AG04450 (cell line): ENCODE measurements around the gene PELI2. TPM values are rescaled to one million over a fixed set of nuclear protein-coding genes. Genes with fewer than 3 reads are reported as not detected.

Experiments used
- CTCF ChIA-PET: fragments of 300-600, 350-600 bp; formaldehyde crosslinking; extraction: SDS; loops from one replicate; lab custom pipeline; 2022; ENCODE audit warnings: antibody characterized with exemption, inconsistent platforms; lab: Charles Lee
- POLR2A ChIA-PET: fragments of 350-600 bp; formaldehyde crosslinking; extraction: SDS; loops from one replicate; lab custom pipeline; 2021; ENCODE audit warnings: antibody characterized with exemption, inconsistent platforms; lab: Yijun Ruan, JAX
- DNase-seq: peaks from one replicate; pipeline ENCODE4 v3.0.0-alpha.2; 2011; ENCODE audit warnings: low read depth, low spot score
- H3K27ac ChIP-seq: one replicate; pipeline ENCODE4 v1.5.1; 2012; ENCODE audit warnings: low read depth, low read length, control low read depth
- H3K27me3 ChIP-seq: one replicate; pipeline ENCODE4 v1.6.0; 2012; ENCODE audit warnings: low read length; ENCODE audit not compliant: control insufficient read depth, insufficient read depth
- H3K4me3 ChIP-seq: 2 replicates; pipeline ENCODE4 v1.5.1; 2011; ENCODE audit warnings: mild to moderate bottlenecking, low read depth, low read length, control low read depth
- H3K9me3 ChIP-seq: 2 replicates; pipeline ENCODE4 v1.5.1; 2012; ENCODE audit warnings: low read length; ENCODE audit not compliant: control insufficient read depth, insufficient read depth
- CTCF ChIP-seq: IDR thresholded peaks from 2 replicates; pipeline ENCODE4 v1.5.1; 2011; ENCODE audit warnings: low read depth, low read length, control low read depth, inconsistent platforms
- polyA plus RNA-seq: library from polyadenylated mRNA; depleted of rRNA; stranded (reverse); fragments of >200 nt; gene quantifications from 2 replicates; pipeline ENCODE4 v1.2.3, GENCODE V29; 2011

PELI2 gene
- polyA plus RNA-seq, 1 experiment: 25.7 TPM

GRCh38 chr14:56280843-56281242 lies 162.6 kb downstream of the PELI2 start:
- POLR2A ChIA-PET: no interaction called here
- H3K4me3 ChIP-seq: no peak overlapping the region
- DNase-seq: no peak
- no peaks in the 10 kb centered on the region for H3K9me3 ChIP-seq
- TF ChIP-seq CTCF: peak; percentile 27; the same call in 1 of the 2 replicates
- no peak overlapping the region for H3K27ac ChIP-seq
- CTCF ChIA-PET: no interaction called here
- no peaks in the 10 kb centered on the region for H3K27me3 ChIP-seq

GRCh38 chr14:56282179-56282578 lies 164.0 kb downstream of the PELI2 start:
- Histone ChIP-seq H3K4me3 (no peak overlapping the region), H3K9me3 (no peaks in the 10 kb centered on the region), H3K27me3 (no peaks in the 10 kb centered on the region), H3K27ac (no peak overlapping the region)
- no peak for TF ChIP-seq CTCF
- POLR2A ChIA-PET: no interaction called here
- CTCF ChIA-PET: interaction anchor here (0.9 to 1.7 kb wide), 2 partner anchors 17 to 58 kb away, joined by 5 read pairs; no protein-coding TSS in a partner anchor
- DNase-seq: no peak

GRCh38 chr14:56284641-56285040 lies 166.4 kb downstream of the PELI2 start:
- CTCF ChIA-PET: no interaction called here
- Histone ChIP-seq H3K27ac (no peak overlapping the region), H3K9me3 (no peaks in the 10 kb centered on the region), H3K4me3 (no peak overlapping the region), H3K27me3 (no peaks in the 10 kb centered on the region)
- POLR2A ChIA-PET: no interaction called here
- TF ChIP-seq CTCF: no peak
- no peak for DNase-seq

GRCh38 chr14:56289155-56289554 lies 170.9 kb downstream of the PELI2 start:
- CTCF ChIA-PET: interaction anchor here (0.6 kb wide), 1 partner anchor 198 kb away, joined by 3 read pairs; no protein-coding TSS in a partner anchor
- no peak overlapping the region for H3K27ac ChIP-seq
- no peak for DNase-seq
- no peaks in the 10 kb centered on the region for H3K27me3 ChIP-seq
- no peak for TF ChIP-seq CTCF
- H3K4me3 ChIP-seq: no peak overlapping the region
- H3K9me3 ChIP-seq: no peaks in the 10 kb centered on the region
- POLR2A ChIA-PET: interaction anchor here (0.6 kb wide), 1 partner anchor 290 kb away, joined by 5 read pairs; no protein-coding TSS in a partner anchor

- Histone ChIP-seq H3K27me3 (no peaks in the 10 kb centered on the region), H3K27ac (no peak overlapping the region), H3K9me3 (no peaks in the 10 kb centered on the region), H3K4me3 (no peak overlapping the region)
- CTCF ChIA-PET: no interaction called here
- DNase-seq: no peak
- POLR2A ChIA-PET: no interaction called here
- no peak for TF ChIP-seq CTCF
Observed at GRCh38 chr14:56290195-56290594, 172.0 kb downstream of the PELI2 start.
